Esophagus squamous epithelium (tissue), 5 donors: ENCODE measurements around the gene MYO16. TPM values are rescaled to one million over a fixed set of nuclear protein-coding genes. Genes with fewer than 3 reads are reported as not detected.

ENCODE experiments used
- DNase-seq: peaks from one replicate; lab custom pipeline; 2025; lab: John Stamatoyannopoulos, UW
- H3K27ac ChIP-seq, 4 donors: fragments of 200-600 bp; sonication (generic); one replicate each; pipeline ENCODE4 v1.5.1; 2016 to 2019; ENCODE audit warnings: mild to moderate bottlenecking in 1 of 4
- H3K27me3 ChIP-seq, 4 donors: fragments of 200-600 bp; sonication (generic); 1 replicate in 3 of 4; 2 replicates in 1 of 4; pipeline versions ENCODE4 v1.5.1 to v1.6.0; 2017 to 2021; ENCODE audit warnings: antibody characterized with exemption in 1 of 4
- H3K36me3 ChIP-seq, 3 donors: fragments of 200-600 bp; sonication (generic); one replicate each; pipeline ENCODE4 v1.5.1; 2016 to 2019
- H3K4me1 ChIP-seq, 3 donors: fragments of 200-600 bp; sonication (generic); one replicate each; pipeline ENCODE4 v1.5.1; 2017 to 2019
- H3K4me3 ChIP-seq, 4 donors: fragments of 200-600 bp; sonication (generic); 1 replicate in 3 of 4; 2 replicates in 1 of 4; pipeline ENCODE4 v1.5.1; 2016 to 2019; ENCODE audit warnings: mild to moderate bottlenecking in 2 of 4, moderate library complexity in 1 of 4
- H3K9me3 ChIP-seq, 3 donors: fragments of 200-600 bp; sonication (generic); one replicate each; pipeline ENCODE4 v1.5.1; 2016 to 2019
- CTCF ChIP-seq, 6 experiments: fragments of 450-650 bp in 4 of 6; fragments of 200-600 bp in 2 of 6; sonication (generic) in 2 of 6; IDR thresholded peaks; one replicate each; pipeline ENCODE4 v1.5.1; 2016 to 2019; ENCODE audit warnings: antibody characterized with exemption in 6 of 6, mild to moderate bottlenecking in 4 of 6, moderate library complexity in 4 of 6
- POLR2A ChIP-seq, 4 donors: fragments of 450-650 bp; IDR thresholded peaks; one replicate each; pipeline ENCODE4 v1.6.1; 2017; ENCODE audit warnings: antibody characterized with exemption in 4 of 4, mild to moderate bottlenecking in 4 of 4, moderate library complexity in 3 of 4
- WGBS, 2 donors: methylation state at CpG; one replicate each; pipeline ENCODE4 v1.1.5; 2018; 5-methylcytosine and 5-hydroxymethylcytosine counted together
- intact Hi-C: fragments of 100-400 bp; cut with DNase I; formaldehyde crosslinking; loops from one replicate; pipeline ENCODE4 v1.15.0; 2022
- total RNA-seq, 4 donors: library from RNA; depleted of rRNA; stranded (reverse); fragments of >200 nt; gene quantifications; one replicate each; pipeline ENCODE4 v1.1.0, GENCODE V29; 2016
- donor health status: DM: yes; HTN: yes; CAD: no.

The MYO16 gene
- total RNA-seq, 4 donors from 2014 or later, result 0.09 to 2.1 TPM; not detected in 2

GRCh38 chr13:108711386-108711785 lies 82.0 kb downstream of the MYO16 start:
- no peaks in the 10 kb centered on the region for H3K4me1 ChIP-seq
- no peaks in the 10 kb centered on the region for H3K36me3 ChIP-seq
- no peak overlapping the region for H3K27ac ChIP-seq
- no peak for TF ChIP-seq POLR2A (IDR thresholded peaks at IDR 0.05)
- no peak for TF ChIP-seq CTCF (IDR thresholded peaks at IDR 0.05)
- 32 to 65% methylated on average over 6 of the region's 6 CpGs for WGBS, 2 donors
- no peak for DNase-seq
- intact Hi-C loops, result no loop called here
- no peak overlapping the region for H3K4me3 ChIP-seq
- no peaks in the 10 kb centered on the region for H3K9me3 ChIP-seq
- no peaks in the 10 kb centered on the region for H3K27me3 ChIP-seq

GRCh38 chr13:108725471-108725870 lies 96.1 kb downstream of the MYO16 start:
- TF ChIP-seq CTCF (IDR thresholded peaks at IDR 0.05), result no peak
- no peak for TF ChIP-seq POLR2A (IDR thresholded peaks at IDR 0.05)
- no peak for DNase-seq
- WGBS, 2 donors, result 43 to 68% methylated on average over 2 of the region's 2 CpGs
- Histone ChIP-seq H3K27me3 (no peaks in the 10 kb centered on the region), H3K36me3 (no peaks in the 10 kb centered on the region), H3K27ac (no peak overlapping the region), H3K4me3 (no peak overlapping the region), H3K9me3 (no peaks in the 10 kb centered on the region), H3K4me1 (no peaks in the 10 kb centered on the region)
- intact Hi-C loops, result no loop called here

GRCh38 chr13:108728370-108728769 lies 99.0 kb downstream of the MYO16 start:
- no peak for DNase-seq
- Histone ChIP-seq H3K36me3 (no peaks in the 10 kb centered on the region), H3K4me1 (no peaks in the 10 kb centered on the region), H3K27me3 (no peaks in the 10 kb centered on the region), H3K4me3 (no peak overlapping the region), H3K9me3 (no peaks in the 10 kb centered on the region), H3K27ac (no peak overlapping the region)
- TF ChIP-seq POLR2A (IDR thresholded peaks at IDR 0.05), result no peak
- no peak for TF ChIP-seq CTCF (IDR thresholded peaks at IDR 0.05)
- intact Hi-C loops, result no loop called here
- WGBS, 2 donors, result 55 to 61% methylated on average over 5 of the region's 5 CpGs

GRCh38 chr13:108733022-108733560 lies 103.7 kb downstream of the MYO16 start:
- H3K4me1 ChIP-seq, result no peaks in the 10 kb centered on the region
- 42 to 63% methylated on average over 3 of the region's 3 CpGs for WGBS, 2 donors
- intact Hi-C loops, result no loop called here

GRCh38 chr13:108734676-108735075 lies 105.3 kb downstream of the MYO16 start:
- Histone ChIP-seq H3K4me3 (no peak overlapping the region), H3K9me3 (no peaks in the 10 kb centered on the region), H3K27me3 (no peaks in the 10 kb centered on the region), H3K36me3 (no peaks in the 10 kb centered on the region), H3K4me1 (no peaks in the 10 kb centered on the region), H3K27ac (no peak overlapping the region)
- no peak for TF ChIP-seq POLR2A (IDR thresholded peaks at IDR 0.05)
- TF ChIP-seq CTCF (IDR thresholded peaks at IDR 0.05), result no peak
- 83 to 90% methylated on average over 2 of the region's 4 CpGs for WGBS, 2 donors
- intact Hi-C loops, result no loop called here
- no peak for DNase-seq

More at GRCh38 chr13:108733022-108733560, 103.7 kb downstream of the MYO16 start:
- TF ChIP-seq POLR2A (IDR thresholded peaks at IDR 0.05) (no peak), CTCF (IDR thresholded peaks at IDR 0.05) (no peak)
- Histone ChIP-seq H3K27me3 (no peaks in the 10 kb centered on the region), H3K27ac (no peak overlapping the region), H3K9me3 (no peaks in the 10 kb centered on the region), H3K4me3 (no peak overlapping the region), H3K36me3 (no peaks in the 10 kb centered on the region)
- DNase-seq, result no peak
